ENCODE results near the gene CST8. TPM values are rescaled to one million over a fixed set of nuclear protein-coding genes. Genes with fewer than 3 reads are reported as not detected.

The CST8 gene
- total RNA-seq, 1 experiment from 2014 or later = not detected

DNA sequence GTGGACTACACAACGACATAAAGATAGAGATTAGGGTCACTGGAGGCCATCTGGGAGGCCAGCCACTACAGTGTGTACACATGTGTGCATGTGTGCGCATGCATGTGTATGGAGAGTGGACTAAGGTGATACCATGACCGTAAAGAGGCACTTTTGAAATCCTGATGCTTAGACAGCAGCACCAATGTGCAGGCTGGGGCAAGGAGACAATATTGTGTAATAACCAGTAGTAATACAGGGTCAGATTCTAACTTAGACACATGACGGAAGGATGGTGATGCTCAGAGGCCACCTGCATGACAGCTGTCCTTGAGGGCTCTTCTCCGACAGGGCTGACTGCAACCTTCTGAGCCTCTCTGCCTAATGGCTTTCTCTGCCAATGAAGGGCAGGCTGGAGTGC is 51.9 kb downstream of the CST8 start:
- no peak overlapping the region for H2BK12ac ChIP-seq (ENCODE audit: insufficient read length, low read depth, low read length)
- no peak overlapping the region for H3K18ac ChIP-seq (ENCODE audit: insufficient read length, low read depth, low read length)
- H3K56ac ChIP-seq (ENCODE audit: insufficient read length, low read depth, low read length) = no peak overlapping the region
- H3K79me1 ChIP-seq (ENCODE audit: insufficient read depth, low read depth, low read length, poor library complexity, severe bottlenecking) = no peaks in the 10 kb centered on the region
- no peak overlapping the region for H3K23ac ChIP-seq (ENCODE audit: insufficient read length, low read depth, low read length)
- no peak overlapping the region for H3T11ph ChIP-seq (ENCODE audit: low read length)
- WGBS (ENCODE audit: extremely low coverage, insufficient read length, low lambda C conversion rate) = no CpG with 5 or more reads among the region's 5 CpGs
- no peaks in the 10 kb centered on the region for H3K79me2 ChIP-seq (ENCODE audit: insufficient read depth, low read length)
- peaks cover 4% of the 10 kb centered on the region; the same call in 1 of the 2 replicates for H3K4me1 ChIP-seq (ENCODE audit: insufficient read depth, low read length)
- Mint-ChIP-seq H3K4me3 (no peak overlapping the region), H3K36me3 (ENCODE audit: insufficient read depth in 1 of 3, low read depth in 3 of 3) (peaks cover 0 to 8% (median 5%) of the 10 kb centered on the region in 3 experiments; a peak in 3 of 7 replicates), H3K4me1 (peaks cover 14 to 15% of the 10 kb centered on the region in 2 experiments), H3K27ac (no peak overlapping the region), H3K9me3 (peaks cover 0 to 2% of the 10 kb centered on the region in 2 experiments; a peak in 2 of 5 replicates), H3K27me3 (ENCODE audit: low read depth) (peaks cover 8% of the 10 kb centered on the region)
- no peak overlapping the region for H2AK5ac ChIP-seq (ENCODE audit: insufficient read length, low read length)
- H2BK120ac ChIP-seq (ENCODE audit: low read depth, low read length, poor library complexity, severe bottlenecking) = no peak overlapping the region
- H2AFZ ChIP-seq (ENCODE audit: low read length) = no peak overlapping the region
- no peak overlapping the region for H3K9ac ChIP-seq (ENCODE audit: extremely low read depth, insufficient read length, low read length)
- TF ChIP-seq, protein P1, sequence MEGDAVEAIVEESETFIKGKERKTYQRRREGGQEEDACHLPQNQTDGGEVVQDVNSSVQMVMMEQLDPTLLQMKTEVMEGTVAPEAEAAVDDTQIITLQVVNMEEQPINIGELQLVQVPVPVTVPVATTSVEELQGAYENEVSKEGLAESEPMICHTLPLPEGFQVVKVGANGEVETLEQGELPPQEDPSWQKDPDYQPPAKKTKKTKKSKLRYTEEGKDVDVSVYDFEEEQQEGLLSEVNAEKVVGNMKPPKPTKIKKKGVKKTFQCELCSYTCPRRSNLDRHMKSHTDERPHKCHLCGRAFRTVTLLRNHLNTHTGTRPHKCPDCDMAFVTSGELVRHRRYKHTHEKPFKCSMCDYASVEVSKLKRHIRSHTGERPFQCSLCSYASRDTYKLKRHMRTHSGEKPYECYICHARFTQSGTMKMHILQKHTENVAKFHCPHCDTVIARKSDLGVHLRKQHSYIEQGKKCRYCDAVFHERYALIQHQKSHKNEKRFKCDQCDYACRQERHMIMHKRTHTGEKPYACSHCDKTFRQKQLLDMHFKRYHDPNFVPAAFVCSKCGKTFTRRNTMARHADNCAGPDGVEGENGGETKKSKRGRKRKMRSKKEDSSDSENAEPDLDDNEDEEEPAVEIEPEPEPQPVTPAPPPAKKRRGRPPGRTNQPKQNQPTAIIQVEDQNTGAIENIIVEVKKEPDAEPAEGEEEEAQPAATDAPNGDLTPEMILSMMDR (conservative IDR thresholded peaks at IDR 0.05) = no peak
- H4K5ac ChIP-seq (ENCODE audit: insufficient read length, low read depth, low read length) = no peak overlapping the region
- H4K20me1 ChIP-seq (ENCODE audit: control insufficient read depth, insufficient read depth, insufficient read length) = no peaks in the 10 kb centered on the region
- H3K27me3 ChIP-seq (ENCODE audit: insufficient read depth, low read length) = no peaks in the 10 kb centered on the region
- H3K23me2 ChIP-seq (ENCODE audit: insufficient read length, low read depth, low read length, poor library complexity, severe bottlenecking) = no peaks in the 10 kb centered on the region
- H4K91ac ChIP-seq (ENCODE audit: insufficient read length, low read depth, low read length) = no peak overlapping the region
- no peak overlapping the region for H3K27ac ChIP-seq (ENCODE audit: insufficient read length, low read depth, low read length)
- H3K14ac ChIP-seq (ENCODE audit: insufficient read depth, low read length) = no peak overlapping the region
- no peaks in the 10 kb centered on the region for H3K9me3 ChIP-seq (ENCODE audit: control insufficient read depth, low read depth, low read length)
- DNase-seq = no peak
- H2BK20ac ChIP-seq (ENCODE audit: low read depth, low read length, poor library complexity, severe bottlenecking) = no peak overlapping the region
- H3K4me2 ChIP-seq (ENCODE audit: insufficient read depth, insufficient read length, low read length) = no peak overlapping the region
- no peak overlapping the region for H2BK15ac ChIP-seq (ENCODE audit: low read depth, low read length)
- H2BK5ac ChIP-seq (ENCODE audit: insufficient read length, low read length) = no peak overlapping the region
- H4K8ac ChIP-seq (replicated peaks; ENCODE audit: insufficient read length, low read depth, low read length) = no peak overlapping the region
- no peak overlapping the region for H3K4ac ChIP-seq (ENCODE audit: low read depth, low read length)
